OCI-LY7 (cell line): ENCODE results near the gene HMGXB4. TPM values are rescaled to one million over a fixed set of nuclear protein-coding genes. Genes with fewer than 3 reads are reported as not detected.

Experiments
- BruUV-seq: library from RNA; stranded (reverse); fragments of 400-500 nt; replicated peaks from 2 replicates; lab custom pipeline; 2021; lab: Mats Ljungman, UMichigan
- CTCF ChIA-PET: fragments of 300-600 bp; sonication (Branson Sonifier 250); formaldehyde crosslinking; loops from one replicate; lab custom pipeline; 2022; ENCODE audit warnings: antibody characterized with exemption; ENCODE audit not compliant: unreplicated experiment; lab: Charles Lee
- POLR2A ChIA-PET: fragments of 300-600 bp; sonication (Branson Sonifier 250); formaldehyde crosslinking; loops from one replicate; lab custom pipeline; 2022; ENCODE audit warnings: antibody characterized with exemption; lab: Charles Lee
- DNase-seq: peaks from one replicate; pipeline ENCODE4 v3.0.0-alpha.2; 2015; ENCODE audit warnings: low spot score
- H2AFZ ChIP-seq: fragments of 200-600 bp; sonication (generic), shearing (Covaris generic); 2 replicates; pipeline ENCODE4 v1.6.1; 2014; ENCODE audit warnings: mild to moderate bottlenecking, antibody characterized with exemption, low read length, moderate library complexity
- H3K27ac ChIP-seq: fragments of 200-600 bp; sonication (generic); 2 replicates; pipeline ENCODE4 v1.5.1; 2014; ENCODE audit warnings: mixed run types, low read depth, mild to moderate bottlenecking, moderate library complexity, low read length, inconsistent platforms; ENCODE audit not compliant: poor library complexity, severe bottlenecking
- H3K36me3 ChIP-seq: fragments of 200-600 bp; sonication (generic); 2 replicates; pipeline ENCODE4 v1.6.1; 2014; ENCODE audit warnings: mild to moderate bottlenecking, antibody characterized with exemption, low read length, moderate library complexity, mixed read lengths; ENCODE audit not compliant: insufficient read depth
- H3K4me1 ChIP-seq: fragments of 200-600 bp; sonication (generic); 2 replicates; pipeline ENCODE4 v1.5.1; 2014; ENCODE audit warnings: mild to moderate bottlenecking, low read length; ENCODE audit not compliant: insufficient read depth, poor library complexity, severe bottlenecking
- H3K4me2 ChIP-seq: fragments of 200-600 bp; sonication (generic); 2 replicates; pipeline ENCODE4 v1.6.1; 2014; ENCODE audit warnings: mild to moderate bottlenecking, low read length
- H3K4me3 ChIP-seq: fragments of 200-600 bp; sonication (generic); 2 replicates; pipeline ENCODE4 v1.5.1; 2014; ENCODE audit warnings: mild to moderate bottlenecking, low read depth, low read length; ENCODE audit not compliant: poor library complexity, severe bottlenecking
- H3K79me2 ChIP-seq: fragments of 200-600 bp; sonication (generic); 2 replicates; pipeline ENCODE4 v1.6.1; 2016; ENCODE audit warnings: low read depth, mild to moderate bottlenecking, low read length, moderate library complexity, mixed read lengths; ENCODE audit not compliant: insufficient read depth
- H3K9me2 ChIP-seq: fragments of 200-600 bp; sonication (generic); 2 replicates; pipeline ENCODE4 v1.6.1; 2016; ENCODE audit warnings: mild to moderate bottlenecking, low read length, mixed read lengths; ENCODE audit not compliant: insufficient read depth
- H3K9me3 ChIP-seq: fragments of 200-600 bp; sonication (generic); 2 replicates; pipeline ENCODE4 v1.6.1; 2014; ENCODE audit warnings: mild to moderate bottlenecking, mixed run types, low read length, mixed read lengths
- H4K20me1 ChIP-seq: fragments of 200-600 bp; sonication (generic); 2 replicates; pipeline ENCODE4 v1.6.1; 2014; ENCODE audit warnings: mild to moderate bottlenecking, antibody characterized with exemption, low read length, moderate library complexity, mixed read lengths; ENCODE audit not compliant: insufficient read depth
- EZH2phosphoT487 ChIP-seq: fragments of 200-600 bp; sonication (generic); IDR thresholded peaks from 2 replicates; pipeline ENCODE4 v1.6.1; 2018; ENCODE audit warnings: low read depth, borderline replicate concordance, mild to moderate bottlenecking, mixed run types, antibody characterized with exemption, low read length, moderate library complexity, mixed read lengths
- intact Hi-C: fragments of 100-400 bp; cut with micrococcal nuclease; formaldehyde crosslinking; loops from one replicate; pipeline ENCODE4 v1.10.0; 2022; ENCODE audit not compliant: unreplicated experiment
- total RNA-seq, 2 experiments: library from RNA; depleted of rRNA in 1 of 2; stranded (reverse); fragments of >200 nt in 1 of 2; shearing (Covaris generic) in 1 of 2; gene quantifications; 2 replicates each; pipeline ENCODE4 v1.2.3, GENCODE V29; 2014 to 2022
- TF ChIP-seq, protein P1 (sequence below): fragments of 200-600 bp; sonication (generic); conservative IDR thresholded peaks from 2 replicates; pipeline ENCODE4 v1.5.1; 2014; ENCODE audit warnings: mild to moderate bottlenecking, antibody characterized with exemption, low read length, moderate library complexity, mixed read lengths

HMGXB4 gene
- total RNA-seq, 2 experiments from 2014 or later = 25.2 to 46.9 TPM

DNA sequence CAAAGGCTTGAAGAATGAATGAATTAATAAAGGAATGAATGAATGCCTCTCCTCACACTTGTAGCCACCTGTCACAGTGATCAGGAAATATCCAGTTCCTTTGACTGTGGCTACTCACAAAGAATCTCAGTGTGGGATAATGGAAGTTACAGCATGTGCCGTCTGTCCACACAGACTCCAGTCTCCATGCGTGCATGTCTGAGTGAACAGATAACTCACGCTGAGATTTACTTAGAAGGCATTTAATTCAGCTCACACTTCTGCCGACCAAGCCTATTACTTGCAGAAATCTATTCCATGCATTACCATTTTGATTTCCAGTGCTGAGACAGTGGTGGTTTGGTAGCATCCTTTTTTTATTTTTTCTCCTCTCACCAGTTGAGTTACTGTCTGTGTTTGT, 32.3 kb upstream of the HMGXB4 start:
- no peak overlapping the region for H3K4me3 ChIP-seq

DNA sequence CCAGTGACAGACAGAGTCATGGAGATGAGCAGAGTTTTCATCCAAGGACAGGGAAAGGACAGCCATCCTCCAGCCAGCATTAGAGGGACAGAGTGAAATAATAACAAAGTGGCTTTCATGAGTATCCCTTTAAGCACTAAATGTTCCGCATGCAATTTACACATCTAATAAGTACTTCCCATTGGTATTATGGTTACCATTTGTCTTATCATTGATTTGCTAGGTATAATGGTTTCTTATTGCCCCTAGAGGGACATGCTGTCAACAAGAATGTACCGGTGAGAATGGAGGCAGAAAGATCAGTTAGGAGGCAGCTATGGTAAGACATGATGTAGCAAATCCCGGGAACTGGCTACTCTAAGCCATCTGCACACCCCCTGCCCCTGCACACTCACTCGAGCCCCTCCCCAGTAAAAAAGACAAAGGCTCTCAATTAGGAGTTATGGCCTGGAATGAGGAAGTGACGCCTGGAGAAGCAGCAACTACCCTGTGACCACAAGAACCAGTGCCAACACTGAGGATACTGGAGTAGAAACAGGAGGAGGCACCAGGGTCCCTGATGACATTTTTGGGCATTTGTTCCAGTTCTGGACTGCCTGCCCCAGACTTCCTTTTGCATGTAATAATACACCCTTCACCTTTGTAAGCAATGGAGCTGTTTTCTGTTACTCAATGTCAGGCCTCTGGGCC, 30.2 kb upstream of the HMGXB4 start:
- no TSS peak for BruUV-seq
- no peak overlapping the region for H3K4me3 ChIP-seq
- H3K27ac ChIP-seq = no peak overlapping the region
- TF ChIP-seq EZH2phosphoT487 = no peak
- TF ChIP-seq, protein P1, sequence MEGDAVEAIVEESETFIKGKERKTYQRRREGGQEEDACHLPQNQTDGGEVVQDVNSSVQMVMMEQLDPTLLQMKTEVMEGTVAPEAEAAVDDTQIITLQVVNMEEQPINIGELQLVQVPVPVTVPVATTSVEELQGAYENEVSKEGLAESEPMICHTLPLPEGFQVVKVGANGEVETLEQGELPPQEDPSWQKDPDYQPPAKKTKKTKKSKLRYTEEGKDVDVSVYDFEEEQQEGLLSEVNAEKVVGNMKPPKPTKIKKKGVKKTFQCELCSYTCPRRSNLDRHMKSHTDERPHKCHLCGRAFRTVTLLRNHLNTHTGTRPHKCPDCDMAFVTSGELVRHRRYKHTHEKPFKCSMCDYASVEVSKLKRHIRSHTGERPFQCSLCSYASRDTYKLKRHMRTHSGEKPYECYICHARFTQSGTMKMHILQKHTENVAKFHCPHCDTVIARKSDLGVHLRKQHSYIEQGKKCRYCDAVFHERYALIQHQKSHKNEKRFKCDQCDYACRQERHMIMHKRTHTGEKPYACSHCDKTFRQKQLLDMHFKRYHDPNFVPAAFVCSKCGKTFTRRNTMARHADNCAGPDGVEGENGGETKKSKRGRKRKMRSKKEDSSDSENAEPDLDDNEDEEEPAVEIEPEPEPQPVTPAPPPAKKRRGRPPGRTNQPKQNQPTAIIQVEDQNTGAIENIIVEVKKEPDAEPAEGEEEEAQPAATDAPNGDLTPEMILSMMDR = no peak
- H3K79me2 ChIP-seq = no peaks in the 10 kb centered on the region
- H3K36me3 ChIP-seq = no peaks in the 10 kb centered on the region
- POLR2A ChIA-PET = interaction anchor here (0.6 kb wide), 1 partner anchor 283 kb away, joined by 4 read pairs; no protein-coding TSS in a partner anchor
- H3K9me2 ChIP-seq = no peaks in the 10 kb centered on the region
- intact Hi-C loops = no loop called here
- no peak overlapping the region for H3K4me2 ChIP-seq
- no peaks in the 10 kb centered on the region for H4K20me1 ChIP-seq
- H2AFZ ChIP-seq = no peak overlapping the region
- no peaks in the 10 kb centered on the region for H3K9me3 ChIP-seq
- no peak for DNase-seq
- peaks cover 3% of the 10 kb centered on the region for H3K4me1 ChIP-seq
- CTCF ChIA-PET = no interaction called here

More for the DNA sequence above, 32.3 kb upstream of the HMGXB4 start:
- H3K27ac ChIP-seq = no peak overlapping the region
- CTCF ChIA-PET = no interaction called here
- H3K9me2 ChIP-seq = no peaks in the 10 kb centered on the region
- no peaks in the 10 kb centered on the region for H4K20me1 ChIP-seq
- no peaks in the 10 kb centered on the region for H3K79me2 ChIP-seq
- H3K36me3 ChIP-seq = no peaks in the 10 kb centered on the region
- intact Hi-C loops = no loop called here
- no peaks in the 10 kb centered on the region for H3K9me3 ChIP-seq
- no peak for TF ChIP-seq EZH2phosphoT487
- TF ChIP-seq, protein P1 = no peak
- POLR2A ChIA-PET = no interaction called here
- no peak for DNase-seq
- no peaks in the 10 kb centered on the region for H3K4me1 ChIP-seq
- BruUV-seq = no TSS peak
- no peak overlapping the region for H3K4me2 ChIP-seq
- no peak overlapping the region for H2AFZ ChIP-seq

DNA sequence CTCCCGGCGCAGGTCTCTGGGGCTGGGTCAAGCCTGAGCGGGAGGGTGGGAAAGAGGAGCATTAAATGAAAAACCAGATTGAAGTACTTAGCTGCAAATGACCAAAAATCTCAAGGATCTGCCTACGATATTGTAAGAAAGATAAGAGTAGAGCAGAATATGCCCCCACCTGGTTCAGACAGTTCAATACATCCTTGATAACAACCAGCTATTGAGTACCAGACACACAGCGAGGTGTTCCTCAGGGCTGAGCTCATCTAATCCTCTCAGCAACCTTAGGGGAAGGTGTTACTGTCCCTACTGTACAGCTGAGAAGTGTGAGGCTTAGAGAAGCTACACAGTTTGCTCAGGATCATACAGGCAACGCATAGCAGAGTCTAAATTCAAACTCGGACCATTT, 27.4 kb upstream of the HMGXB4 start:
- Histone ChIP-seq H3K9me2 (no peaks in the 10 kb centered on the region), H3K36me3 (no peaks in the 10 kb centered on the region), H3K4me2 (peak overlapping the region; percentile 39; the same call in 1 of the 2 replicates), H3K4me3 (peak overlapping the region; percentile 55), H3K79me2 (no peaks in the 10 kb centered on the region), H3K9me3 (no peaks in the 10 kb centered on the region), H4K20me1 (no peaks in the 10 kb centered on the region), H3K4me1 (peaks cover 3% of the 10 kb centered on the region), H2AFZ (no peak overlapping the region), H3K27ac (no peak overlapping the region)
- intact Hi-C loops = loop anchor here (2.0 kb wide), 1 partner anchor 75 kb away; no protein-coding TSS in a partner anchor
- TF ChIP-seq, protein P1 = 0 out of 2 replicates have a peak, but pooled peaks have one; percentile 15
- no peak for TF ChIP-seq EZH2phosphoT487
- no TSS peak for BruUV-seq
- no peak for DNase-seq
- ChIA-PET POLR2A (interaction anchor here (1.2 kb wide), 1 partner anchor 13 kb away, joined by 4 read pairs; no protein-coding TSS in a partner anchor), CTCF (no interaction called here)
